HG02885 (cell line): ENCODE measurements around the gene STKLD1.
"Not testable (repeated sequence)": the region's sequence is repeated elsewhere in the genome, so short reads cannot be mapped to it uniquely, and the experiment has no call there.

ENCODE experiments used
- ATAC-seq: cut with Tn5 transposase; IDR thresholded peaks from one replicate; pipeline ENCODE4 v1.9.1; 2021; ENCODE audit warnings: mild to moderate bottlenecking; ENCODE audit not compliant: unreplicated experiment, poor library complexity

Gene STKLD1

GRCh38 chr9:133375724-133376654 is at the start of gene STKLD1, which contains the start of gene SURF4:
TSS of gene STKLD1 (plus strand) at chr9:133376366. CDS start at chr9:133376474, 108 bp downstream.
TSS of gene SURF4 (minus strand) at chr9:133376060. CDS start at chr9:133375969, 91 bp downstream.
- ATAC-seq = peak; percentile 92

GRCh38 chr9:133327021-133327420 is 49.1 kb upstream of the STKLD1 start:
- not testable (repeated sequence) for ATAC-seq

- ATAC-seq = no peak
Measured at GRCh38 chr9:133327834-133328484, 48.2 kb upstream of the STKLD1 start.

GRCh38 chr9:133329306-133330156 is 46.6 kb upstream of the STKLD1 start:
- not testable (repeated sequence) for ATAC-seq

- no peak for ATAC-seq
Measured at GRCh38 chr9:133331221-133331620, 44.9 kb upstream of the STKLD1 start.

- ATAC-seq = no peak
Measured at GRCh38 chr9:133331641-133332380, 44.4 kb upstream of the STKLD1 start.

- ATAC-seq = no peak
Measured at GRCh38 chr9:133332381-133332730, 43.8 kb upstream of the STKLD1 start.

- ATAC-seq = no peak
Measured at GRCh38 chr9:133333011-133333410, 43.2 kb upstream of the STKLD1 start.

GRCh38 chr9:133333566-133333965 is 42.6 kb upstream of the STKLD1 start:
- ATAC-seq = no peak

GRCh38 chr9:133334161-133334560 is 42.0 kb upstream of the STKLD1 start:
- ATAC-seq = no peak

- not testable (repeated sequence) for ATAC-seq
Measured at GRCh38 chr9:133334888-133335287, 41.3 kb upstream of the STKLD1 start.

GRCh38 chr9:133335924-133336811 is 40.0 kb upstream of the STKLD1 start, which contains the start of gene SURF6:
TSS of gene SURF6 (minus strand) at chr9:133336188. CDS start at chr9:133336132, 56 bp downstream.
- peak; percentile 89 for ATAC-seq

- ATAC-seq = no peak
Measured at GRCh38 chr9:133339641-133340040, 36.5 kb upstream of the STKLD1 start.

GRCh38 chr9:133340256-133340655 is 35.9 kb upstream of the STKLD1 start:
- ATAC-seq = no peak

- ATAC-seq = no peak
Measured at GRCh38 chr9:133340916-133341315, 35.2 kb upstream of the STKLD1 start.

GRCh38 chr9:133341369-133342068 is 34.6 kb upstream of the STKLD1 start:
- ATAC-seq = no peak

GRCh38 chr9:133342069-133342406 is 34.1 kb upstream of the STKLD1 start:
- ATAC-seq = no peak

- ATAC-seq = no peak
Measured at GRCh38 chr9:133342570-133342969, 33.6 kb upstream of the STKLD1 start.
